Amniotic stem cell (primary cell): ENCODE data around the gene ACAP3.
"Not testable (repeated sequence)": the region's sequence is repeated elsewhere in the genome, so short reads cannot be mapped to it uniquely, and the experiment has no call there.

Source experiments
- DNase-seq: peaks from one replicate; lab custom pipeline; 2025; lab: John Stamatoyannopoulos, UW

The ACAP3 gene

DNA sequence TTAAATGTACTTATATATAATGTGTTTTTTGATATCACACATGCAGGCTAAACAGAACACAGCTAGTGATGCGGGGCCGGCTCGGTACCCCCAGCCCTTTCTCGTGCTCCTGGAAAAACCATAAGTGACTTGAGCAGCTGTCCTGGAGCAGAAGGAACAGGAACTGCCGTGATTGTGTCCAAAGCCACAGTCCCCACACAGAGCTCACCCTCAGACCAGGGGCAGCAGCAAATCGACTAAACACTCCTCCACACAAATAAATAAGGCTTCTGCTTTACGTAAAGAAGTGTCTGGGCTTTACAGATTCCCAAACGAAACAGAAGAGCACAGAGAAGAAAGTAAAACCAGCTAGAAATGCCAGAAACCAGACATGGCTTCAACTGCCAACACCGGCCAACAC lies 43.7 kb downstream of the ACAP3 start:
- DNase-seq = no peak

DNA sequence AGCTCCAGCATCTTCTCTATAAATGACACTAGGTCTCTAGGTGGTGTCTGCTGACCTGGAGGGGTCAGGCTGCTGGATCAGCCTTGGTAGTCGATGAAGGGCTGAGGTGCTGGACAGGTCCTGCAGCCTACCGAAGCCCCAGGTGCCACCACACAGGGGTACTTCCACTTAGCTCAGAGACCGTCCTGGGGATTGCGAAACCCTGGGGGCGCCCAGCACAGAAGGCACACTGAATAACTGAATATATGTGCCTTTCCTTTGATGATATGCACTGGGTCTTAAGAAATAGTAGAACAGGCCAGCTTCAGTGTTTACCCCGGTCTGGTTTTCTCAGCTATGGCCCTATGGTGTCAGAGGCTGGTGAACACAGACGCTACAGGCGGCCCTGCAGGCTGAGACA lies 45.0 kb downstream of the ACAP3 start:
- DNase-seq = no peak

DNA sequence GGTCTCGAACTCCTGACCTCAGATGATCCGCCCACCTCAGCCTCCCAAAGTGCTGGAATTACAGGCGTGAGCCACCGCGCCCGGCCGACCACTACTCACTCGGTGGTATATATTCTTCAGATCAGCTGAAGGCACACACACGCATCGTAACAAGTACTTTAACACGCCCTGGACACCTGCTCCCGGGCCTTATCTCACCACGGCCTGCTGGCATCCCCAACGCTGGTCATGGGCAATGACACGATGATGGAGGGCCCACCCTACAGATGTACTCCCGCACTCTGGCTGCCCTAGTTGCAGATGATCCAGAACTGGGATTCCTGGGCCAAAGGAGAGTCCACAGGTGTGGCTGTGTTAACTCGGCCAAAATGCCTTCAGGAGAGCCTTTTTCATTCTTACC lies 45.7 kb downstream of the ACAP3 start:
- no peak for DNase-seq

DNA sequence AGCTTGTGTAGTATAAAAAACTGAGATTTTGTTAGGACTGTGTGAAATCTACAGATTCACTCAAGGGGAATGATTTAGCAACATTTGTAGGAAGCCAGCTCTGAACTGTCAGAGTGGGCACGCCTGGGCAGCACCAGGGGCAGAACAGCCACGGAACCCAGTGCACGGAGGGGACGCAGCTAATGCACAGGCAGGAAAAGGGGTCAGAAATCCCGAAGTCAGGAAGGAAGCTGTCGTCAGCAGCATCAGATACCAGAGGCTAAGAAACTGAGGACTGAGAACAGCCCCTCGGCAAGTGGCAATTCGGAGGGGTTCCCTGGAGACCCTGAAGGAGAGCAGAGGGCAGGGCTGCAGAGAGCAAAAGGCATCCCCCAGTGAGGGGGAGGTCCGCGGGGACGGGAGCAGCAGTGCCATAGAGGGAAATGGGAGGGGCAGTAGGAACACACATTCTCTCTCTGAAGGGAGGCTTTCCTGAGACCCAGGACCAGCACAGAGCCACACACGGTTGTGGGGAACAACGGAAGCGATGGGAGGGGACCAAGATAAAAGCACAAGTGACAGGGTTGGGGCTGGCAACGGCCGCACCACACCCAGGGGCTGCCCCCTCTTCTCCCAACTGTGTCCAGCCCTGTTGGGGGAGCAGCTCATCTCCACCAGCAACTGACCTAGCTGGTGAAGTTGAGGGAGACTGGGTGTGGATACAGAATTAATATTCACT lies 46.7 kb downstream of the ACAP3 start:
- DNase-seq = no peak

DNA sequence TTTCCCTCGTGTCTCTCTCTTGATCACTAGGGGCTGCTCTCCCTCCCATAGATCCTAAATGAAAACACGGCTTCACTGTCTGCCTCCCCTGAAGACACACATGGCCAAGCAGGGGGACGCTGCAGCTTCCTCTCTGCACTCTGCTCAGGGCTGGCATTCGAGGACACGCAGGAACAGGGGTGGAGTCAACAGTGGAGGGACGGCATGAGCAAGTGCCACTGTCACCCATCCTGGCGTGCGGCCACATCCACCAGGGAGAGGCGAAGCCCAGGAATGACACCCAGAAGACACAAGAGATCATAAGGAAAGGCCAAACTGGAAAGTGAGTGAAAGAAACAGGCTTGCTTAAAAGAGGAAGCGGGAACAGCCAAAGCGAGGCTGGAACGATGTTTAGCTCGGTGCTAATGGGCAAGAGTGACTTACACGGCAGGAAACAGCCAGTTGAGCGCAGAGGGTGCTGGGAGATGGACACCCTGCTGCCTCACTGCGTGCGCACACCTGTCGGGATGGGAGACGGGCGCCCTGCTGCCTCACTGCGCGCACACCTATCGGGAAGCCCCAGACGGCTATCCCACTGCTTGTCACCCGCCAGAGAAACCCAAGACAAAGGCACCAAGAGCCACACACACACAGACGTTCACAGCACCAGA lies 47.7 kb downstream of the ACAP3 start:
- DNase-seq = no peak

DNA sequence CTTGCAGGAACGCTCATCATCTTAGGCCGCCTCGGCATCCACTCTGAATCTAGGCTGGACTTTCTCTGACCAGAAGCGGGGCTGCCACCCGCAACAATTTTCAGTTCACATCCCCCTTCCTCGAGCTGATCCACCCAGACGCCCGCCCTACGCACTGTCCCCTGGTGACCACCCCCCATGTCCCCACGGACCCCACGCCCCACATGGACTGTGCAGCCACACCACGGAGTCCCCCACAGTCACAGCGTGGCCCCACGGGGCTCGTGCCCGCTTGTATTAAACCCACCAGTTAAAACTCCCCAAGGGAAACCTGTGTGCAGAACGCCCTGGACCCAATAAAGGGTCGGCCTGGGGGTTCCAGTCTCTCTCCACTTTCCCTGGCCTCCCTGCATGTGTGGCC lies 48.2 kb downstream of the ACAP3 start:
- no peak for DNase-seq

DNA sequence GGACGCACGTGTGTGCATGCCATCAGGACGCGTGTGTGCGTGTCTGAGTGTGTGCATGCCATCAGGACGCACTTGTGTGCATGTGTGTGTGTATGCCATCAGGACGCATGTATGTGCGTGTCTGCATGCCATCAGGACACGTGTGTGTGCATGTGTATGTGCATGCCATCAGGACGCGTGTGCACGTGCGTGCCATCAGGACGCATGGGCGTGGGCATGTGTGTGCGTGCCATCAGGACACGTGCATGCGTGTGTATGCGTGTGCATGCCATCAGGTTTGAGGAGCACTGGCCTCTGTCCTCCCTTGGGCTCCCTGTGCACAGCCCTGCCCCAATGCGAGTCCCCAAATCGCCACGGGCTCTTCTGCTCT lies 48.6 kb downstream of the ACAP3 start:
- DNase-seq = no peak

DNA sequence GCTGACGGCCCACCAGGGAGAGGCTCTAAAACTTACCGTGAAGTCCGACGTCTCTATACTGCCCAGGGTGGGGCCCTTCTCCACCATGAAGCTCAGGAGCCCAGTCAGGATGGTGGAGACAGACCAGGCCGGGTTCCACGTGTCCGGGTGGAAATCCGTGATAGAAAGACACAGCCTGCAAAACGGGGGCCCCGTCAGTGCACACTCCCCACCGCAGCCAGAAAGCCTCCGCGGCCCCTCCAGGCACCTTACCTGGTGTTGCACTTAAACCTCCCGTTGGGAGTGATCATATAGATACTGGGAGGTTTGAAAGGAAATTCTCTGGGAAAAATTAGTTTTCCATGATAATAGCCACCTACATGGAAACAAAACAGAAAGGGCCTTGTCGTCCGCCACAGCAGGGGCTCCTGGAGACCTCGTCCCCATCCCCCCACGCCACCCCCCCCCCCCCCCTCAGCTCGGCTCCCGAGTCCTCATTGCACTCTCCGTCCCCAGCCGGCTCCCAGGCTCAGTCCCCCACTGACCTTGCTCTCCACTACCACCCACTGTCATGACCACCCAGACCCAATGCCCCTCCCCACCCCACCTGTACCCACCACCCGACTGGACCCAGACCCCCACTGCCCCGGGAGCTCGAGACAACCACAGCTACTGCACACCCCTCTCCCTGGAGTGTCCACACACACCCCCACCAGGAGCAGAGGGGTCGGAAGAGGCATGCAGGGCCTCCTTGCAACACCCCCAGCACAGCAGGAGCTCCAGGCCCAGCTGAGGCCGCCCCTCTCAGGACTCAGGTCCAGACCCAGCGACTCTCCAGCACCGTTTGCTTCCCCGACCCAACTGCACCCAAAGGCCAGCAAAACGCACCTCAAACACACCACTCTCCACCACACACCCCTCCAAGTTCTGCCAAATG lies 50.5 kb downstream of the ACAP3 start:
- DNase-seq = no peak

DNA sequence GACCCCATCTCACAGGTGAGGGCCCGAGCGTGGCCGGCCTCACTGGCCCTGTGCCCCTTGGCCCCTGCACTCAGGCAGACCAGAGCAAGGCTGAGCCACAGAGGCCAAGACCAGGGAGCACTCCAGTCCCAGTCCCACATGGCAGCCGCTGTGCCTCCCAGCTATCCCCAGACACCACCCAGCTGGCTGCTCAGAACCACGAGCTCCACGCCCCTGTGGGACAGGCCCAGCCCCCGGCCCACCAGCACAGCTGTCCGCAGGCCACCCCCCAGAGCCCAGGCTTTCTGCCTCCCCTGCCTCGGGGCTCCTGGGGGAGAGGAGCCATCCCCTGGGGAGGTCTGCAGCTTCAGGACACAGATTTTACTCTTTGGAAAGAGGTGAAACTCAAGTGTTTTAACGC lies 52.1 kb downstream of the ACAP3 start:
- DNase-seq = no peak

DNA sequence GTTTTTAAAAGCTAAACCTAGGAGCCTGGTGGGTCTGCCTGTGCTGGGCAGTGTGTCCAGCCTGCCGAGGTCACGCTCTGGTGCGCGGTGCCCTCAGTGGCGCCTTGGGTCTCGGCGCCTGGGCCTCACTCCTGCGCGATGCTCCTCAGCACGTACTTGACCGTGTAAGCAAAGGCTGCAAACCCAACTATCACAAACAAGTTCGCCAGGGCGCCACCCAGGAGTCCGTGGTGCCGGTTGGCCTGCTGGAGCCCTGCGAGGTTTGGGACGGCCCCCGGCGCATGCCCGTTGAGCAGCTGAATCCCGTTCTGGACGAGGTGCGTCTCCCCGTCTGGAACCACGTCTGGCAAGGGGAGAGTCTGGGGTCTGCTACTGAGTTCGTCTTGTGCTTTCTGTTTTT lies 52.7 kb downstream of the ACAP3 start:
- DNase-seq = no peak

DNA sequence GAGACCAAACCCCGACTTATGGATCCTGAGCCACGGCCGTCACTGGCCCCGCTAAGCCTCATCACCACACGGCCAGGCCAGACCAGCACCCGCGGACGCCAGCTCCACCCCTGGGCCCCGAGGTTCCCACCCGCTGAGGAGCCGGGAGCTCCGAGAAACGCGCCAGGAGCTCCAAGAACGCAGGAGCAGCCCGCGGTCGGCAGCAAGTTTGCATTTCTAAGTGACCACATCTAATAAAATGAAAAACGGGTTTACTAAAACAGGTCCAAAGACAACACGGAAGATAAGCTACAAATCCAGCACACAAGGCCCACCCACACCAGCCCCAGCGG lies 53.1 kb downstream of the ACAP3 start:
- no peak for DNase-seq

DNA sequence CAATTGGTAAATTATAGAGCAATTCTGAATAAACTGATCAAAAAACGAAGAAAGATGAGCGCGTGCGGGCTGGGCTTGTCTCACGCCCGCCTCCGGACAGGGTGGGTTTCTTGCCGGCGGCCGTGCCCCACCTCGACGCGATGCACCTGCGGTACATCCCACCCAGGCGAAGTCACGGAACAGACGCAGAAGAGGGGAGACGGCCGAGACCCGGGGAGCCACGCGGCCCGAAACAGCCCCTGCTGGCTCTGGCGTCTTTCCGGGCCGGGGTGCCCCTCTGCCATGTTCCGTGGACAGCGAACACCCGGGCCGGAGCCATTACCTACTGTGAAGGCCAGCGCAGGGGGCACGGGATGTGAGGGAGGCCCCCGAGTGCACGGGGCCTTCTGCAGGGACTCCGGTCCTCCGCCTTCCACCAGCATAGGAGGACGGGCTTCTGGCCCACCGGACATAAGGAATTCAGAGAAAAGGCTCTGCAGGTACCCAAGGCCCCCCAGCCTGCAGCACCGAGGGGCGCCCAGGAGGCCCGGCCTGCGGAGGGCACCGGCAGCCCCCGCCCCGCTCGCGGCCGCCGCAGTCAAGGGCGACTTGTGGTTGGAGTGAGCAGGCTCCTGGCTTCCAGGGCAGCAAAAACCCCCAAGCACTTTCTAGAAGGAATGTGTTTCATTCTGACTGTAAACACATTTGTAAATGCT lies 53.6 kb downstream of the ACAP3 start:
- DNase-seq = no peak

DNA sequence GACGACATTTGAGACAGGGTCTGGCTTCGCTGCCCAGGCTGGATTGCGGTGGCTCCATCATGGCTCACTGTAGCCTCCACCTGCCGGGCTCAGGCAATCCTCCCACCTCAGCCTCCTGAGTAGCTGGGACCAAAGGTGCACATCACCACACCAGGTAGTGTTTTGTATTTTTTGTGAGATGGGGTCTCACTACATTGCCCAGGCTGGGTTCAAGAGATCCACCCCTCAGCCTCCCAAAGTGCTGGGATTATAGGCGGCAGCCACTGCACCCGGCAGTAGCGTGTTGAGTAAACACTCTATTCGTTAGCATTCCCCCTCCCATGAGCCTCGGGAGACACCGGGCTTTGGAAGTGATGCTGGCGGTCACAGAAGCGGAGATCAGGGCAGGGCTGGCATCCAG lies 54.4 kb downstream of the ACAP3 start:
- no peak for DNase-seq

DNA sequence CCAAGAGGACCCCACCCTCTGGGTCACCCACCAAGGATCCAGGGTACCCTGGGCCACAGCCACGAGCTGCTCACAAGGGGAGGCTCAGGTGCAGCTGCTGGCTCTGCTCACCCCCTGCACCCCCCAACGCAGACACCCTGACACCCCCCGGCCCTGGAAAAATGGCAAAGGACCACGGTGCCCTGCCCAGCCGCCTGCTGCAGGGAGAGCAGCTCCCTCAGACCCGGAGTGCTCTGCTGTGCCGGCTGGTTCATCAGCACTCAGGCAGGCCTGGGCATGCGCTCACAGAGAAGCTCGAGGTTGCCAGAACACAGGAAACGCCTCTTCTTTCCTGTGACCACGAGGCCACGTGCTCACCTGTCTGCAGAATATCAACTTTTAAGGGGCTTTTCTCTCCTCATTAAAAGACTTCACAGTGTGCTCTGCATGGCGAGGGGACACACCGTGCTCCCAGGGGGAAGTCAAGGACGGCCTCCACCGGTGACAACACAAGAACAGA lies 56.9 kb downstream of the ACAP3 start:
- DNase-seq = no peak

DNA sequence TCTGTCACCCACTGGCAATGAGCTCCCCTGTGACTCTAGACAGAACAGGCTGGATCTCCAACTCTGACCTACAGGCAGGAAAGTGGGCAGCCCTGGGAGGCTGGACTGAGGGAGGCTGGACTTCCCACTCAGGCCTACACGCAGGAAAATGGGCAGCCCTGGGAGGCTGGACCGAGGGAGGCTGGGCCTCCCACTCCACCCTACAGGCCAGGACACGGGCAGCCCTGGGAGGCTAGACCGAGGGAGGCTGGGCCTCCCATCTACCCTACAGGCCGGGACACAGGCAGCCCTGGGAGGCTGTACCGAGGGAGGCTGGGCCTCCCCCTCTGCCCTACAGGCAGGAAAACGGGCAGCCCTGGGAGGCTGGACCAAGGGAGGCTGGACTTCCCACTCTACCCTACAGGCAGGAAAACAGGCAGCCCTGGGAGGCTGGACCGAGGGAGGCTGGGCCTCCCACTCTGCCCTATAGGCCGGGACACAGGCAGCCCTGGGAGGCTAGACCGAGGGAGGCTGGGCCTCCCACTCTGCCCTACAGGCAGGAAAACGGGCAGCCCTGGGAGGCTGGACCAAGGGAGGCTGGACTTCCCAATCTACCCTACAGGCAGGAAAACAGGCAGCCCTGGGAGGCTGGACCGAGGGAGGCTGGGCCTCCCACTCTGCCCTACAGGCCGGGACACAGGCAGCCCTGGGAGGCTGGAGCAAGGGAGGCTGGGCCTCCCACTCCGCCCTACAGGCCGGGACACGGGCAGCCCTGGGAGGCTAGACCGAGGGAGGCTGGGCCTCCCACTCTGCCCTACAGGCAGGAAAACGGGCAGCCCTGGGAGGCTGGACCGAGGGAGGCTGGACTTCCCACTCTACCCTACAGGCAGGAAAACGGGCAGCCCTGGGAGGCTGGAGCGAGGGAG lies 59.5 kb downstream of the ACAP3 start:
- not testable (repeated sequence) for DNase-seq

DNA sequence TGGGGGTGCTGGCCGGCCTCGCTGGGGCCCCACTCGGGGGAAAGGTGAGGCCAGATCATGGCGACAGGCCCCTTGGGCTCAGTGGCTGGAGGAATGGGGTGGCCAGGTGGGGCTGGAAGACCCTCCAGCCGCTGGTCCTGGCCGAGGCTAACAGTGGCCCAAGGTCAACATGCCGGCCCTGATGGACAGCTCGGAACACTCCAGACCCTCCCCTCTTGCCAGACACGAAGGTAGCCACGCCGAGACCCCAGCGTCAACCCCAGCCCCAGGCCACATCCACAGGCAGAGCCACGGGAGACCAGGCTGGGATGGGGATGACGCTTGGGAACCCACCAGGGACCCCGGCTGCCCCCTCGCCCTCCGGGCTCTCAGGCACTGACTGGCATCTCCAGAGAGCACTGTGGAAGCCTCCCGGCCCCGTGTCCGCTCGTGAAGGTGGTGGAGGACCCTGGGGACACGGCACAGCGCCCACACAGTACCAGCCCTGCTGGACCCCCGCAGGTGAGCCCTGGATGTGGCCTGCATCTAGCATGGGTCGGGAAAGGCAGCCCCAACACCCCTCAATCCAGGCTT lies 60.3 kb downstream of the ACAP3 start:
- DNase-seq = no peak

DNA sequence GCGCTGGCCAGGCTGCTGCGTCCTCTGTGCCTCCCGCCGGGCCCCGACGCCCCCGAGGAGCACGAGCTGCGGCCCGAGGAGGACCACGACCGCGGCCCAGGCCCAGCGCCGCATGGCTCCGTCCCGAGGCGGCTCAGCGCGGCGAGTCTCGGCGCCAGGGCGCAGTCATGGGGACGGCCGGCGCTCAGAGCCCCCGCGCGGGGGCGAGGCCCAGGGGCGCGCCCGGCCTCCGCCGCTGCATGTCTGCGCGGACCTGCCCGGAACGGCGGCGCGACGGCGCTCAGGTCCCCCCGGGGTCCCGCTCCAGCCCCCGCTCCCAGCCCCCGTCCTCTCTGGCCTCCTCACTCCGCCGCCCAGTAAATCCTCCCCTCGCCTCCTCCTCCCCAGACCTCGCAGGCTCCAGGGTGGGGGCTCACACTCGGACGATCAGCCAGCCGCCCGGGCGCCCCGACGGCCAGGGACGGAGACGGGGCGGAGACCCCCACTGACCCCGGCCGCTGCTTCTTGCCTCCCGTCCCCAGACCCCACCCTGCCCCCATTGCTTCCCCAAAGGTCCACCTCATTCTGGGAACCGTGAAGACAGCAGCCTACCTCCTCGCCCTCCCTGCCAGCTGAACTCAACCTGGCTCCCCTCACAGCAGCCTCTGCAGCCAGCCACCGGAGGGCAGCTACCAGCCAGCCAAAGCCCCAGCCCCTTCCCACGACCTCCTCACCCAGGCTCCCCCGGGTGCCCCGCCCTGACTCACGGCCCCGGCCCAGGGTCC lies 61.0 kb downstream of the ACAP3 start, which contains the start of gene C1QTNF12:
Gene C1QTNF12 (minus strand): TSS at position 146 of the 764 bp plus-strand sequence. CDS start 32 bp downstream, at position 114.
- no peak for DNase-seq

DNA sequence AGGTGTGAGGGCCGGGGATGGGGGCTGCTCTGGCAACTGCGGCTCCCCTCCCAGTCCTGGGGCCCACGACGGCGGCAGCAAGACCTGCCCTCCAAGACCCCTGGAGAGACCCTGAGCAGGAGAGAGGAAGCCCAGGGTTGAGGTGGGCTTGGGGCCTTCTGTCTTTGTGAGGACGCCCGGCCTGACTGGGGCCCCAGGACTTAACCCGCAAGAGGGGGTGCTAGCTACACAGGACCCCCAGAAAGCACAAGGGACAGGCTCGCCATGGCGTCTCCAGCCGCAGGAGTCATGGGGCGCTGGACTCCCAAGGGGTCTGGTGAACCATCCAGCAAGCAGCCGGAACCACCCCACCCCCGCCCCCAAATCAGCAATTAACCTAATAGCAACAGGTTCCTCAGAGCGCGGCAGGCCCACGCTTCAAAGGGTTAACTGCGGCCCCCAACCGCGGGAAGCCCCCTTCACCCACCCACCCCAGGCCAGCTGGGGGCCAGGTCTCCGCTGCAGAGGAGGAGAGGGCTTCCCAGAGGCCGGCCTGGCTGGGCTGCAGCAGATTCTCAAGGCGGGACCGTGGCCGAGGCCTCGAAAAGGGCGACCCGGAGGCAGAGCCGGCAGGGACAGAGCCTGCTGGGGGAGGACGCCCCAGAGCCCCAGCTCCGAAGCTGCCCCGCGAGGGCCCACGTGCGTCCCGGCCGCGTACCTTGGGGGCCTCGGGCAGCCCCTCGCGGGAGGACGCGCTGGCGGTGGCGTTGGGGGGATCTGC lies 61.7 kb downstream of the ACAP3 start:
- no peak for DNase-seq

DNA sequence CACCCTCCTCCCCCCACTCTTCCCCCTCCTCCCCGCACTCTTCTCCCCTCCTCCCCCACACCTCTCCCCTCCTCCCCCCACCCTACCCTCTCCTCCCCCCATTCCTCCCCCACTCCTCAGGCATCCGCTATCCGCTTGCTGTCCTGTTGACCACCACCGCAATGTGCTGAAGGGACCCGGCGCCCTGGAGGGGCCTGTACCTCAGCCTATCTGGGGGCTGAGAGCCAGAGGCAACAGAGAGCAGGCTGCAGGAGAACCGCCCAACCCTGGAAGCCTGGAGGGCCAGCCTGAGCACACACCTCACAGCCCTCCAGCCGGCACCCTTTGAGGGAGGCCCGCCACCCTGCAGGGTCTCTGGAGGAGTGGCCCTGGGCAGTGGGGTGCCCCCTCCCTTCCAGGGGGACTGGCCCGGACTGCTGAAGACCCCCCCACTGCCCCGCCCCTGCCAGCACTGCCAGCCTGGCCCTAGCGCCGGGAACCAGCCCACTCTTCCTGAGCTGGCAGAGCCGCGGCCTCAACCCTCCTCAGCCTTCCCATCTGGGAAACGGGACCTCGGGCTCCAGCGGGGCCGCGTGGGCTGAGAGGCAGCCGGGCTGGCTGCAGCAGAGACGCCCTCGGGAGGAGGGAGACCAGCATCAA lies 62.4 kb downstream of the ACAP3 start:
- DNase-seq = no peak
